ENCODE data around the gene HSPH1.

- TF ChIP-seq, protein P1, sequence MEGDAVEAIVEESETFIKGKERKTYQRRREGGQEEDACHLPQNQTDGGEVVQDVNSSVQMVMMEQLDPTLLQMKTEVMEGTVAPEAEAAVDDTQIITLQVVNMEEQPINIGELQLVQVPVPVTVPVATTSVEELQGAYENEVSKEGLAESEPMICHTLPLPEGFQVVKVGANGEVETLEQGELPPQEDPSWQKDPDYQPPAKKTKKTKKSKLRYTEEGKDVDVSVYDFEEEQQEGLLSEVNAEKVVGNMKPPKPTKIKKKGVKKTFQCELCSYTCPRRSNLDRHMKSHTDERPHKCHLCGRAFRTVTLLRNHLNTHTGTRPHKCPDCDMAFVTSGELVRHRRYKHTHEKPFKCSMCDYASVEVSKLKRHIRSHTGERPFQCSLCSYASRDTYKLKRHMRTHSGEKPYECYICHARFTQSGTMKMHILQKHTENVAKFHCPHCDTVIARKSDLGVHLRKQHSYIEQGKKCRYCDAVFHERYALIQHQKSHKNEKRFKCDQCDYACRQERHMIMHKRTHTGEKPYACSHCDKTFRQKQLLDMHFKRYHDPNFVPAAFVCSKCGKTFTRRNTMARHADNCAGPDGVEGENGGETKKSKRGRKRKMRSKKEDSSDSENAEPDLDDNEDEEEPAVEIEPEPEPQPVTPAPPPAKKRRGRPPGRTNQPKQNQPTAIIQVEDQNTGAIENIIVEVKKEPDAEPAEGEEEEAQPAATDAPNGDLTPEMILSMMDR (IDR thresholded peaks at IDR 0.05) = no peak
- no peak for TF ChIP-seq POLR2A (IDR thresholded peaks at IDR 0.05)
These were observed 23.2 kb downstream of the HSPH1 start for GRCh38 chr13:31138515-31138914.

Measured in heart left ventricle (tissue), 13 donors.